ENCODE measurements around the gene CDK1. TPM values are rescaled to one million over a fixed set of nuclear protein-coding genes. Genes with fewer than 3 reads are reported as not detected.

CDK1 gene
- 145 and 156 TPM in 2 replicates for total RNA-seq (2014; rRNA removed; shearing (Covaris generic))
- total RNA-seq (2022), result 155 and 164 TPM in 2 replicates
- percentile 99 among the genes with signal in this experiment for Bru-seq, nascent RNA
- BruChase-seq, experiment 1, labeled RNA remaining after a 6-hour chase, result percentile 94 among the genes with signal in this experiment
- percentile 98 among the genes with signal in this experiment for BruChase-seq, experiment 2, labeled RNA remaining after a 2-hour chase
- long read RNA-seq, transcript CDK1-203 (8 exons, 1,913 nt), result major isoform, 354 of 446 reads
- long read RNA-seq, partial matches to known transcripts, result 12 of 446 reads
- long read RNA-seq, other reads (novel, unspliced or antisense), result 76 of 446 reads

DNA sequence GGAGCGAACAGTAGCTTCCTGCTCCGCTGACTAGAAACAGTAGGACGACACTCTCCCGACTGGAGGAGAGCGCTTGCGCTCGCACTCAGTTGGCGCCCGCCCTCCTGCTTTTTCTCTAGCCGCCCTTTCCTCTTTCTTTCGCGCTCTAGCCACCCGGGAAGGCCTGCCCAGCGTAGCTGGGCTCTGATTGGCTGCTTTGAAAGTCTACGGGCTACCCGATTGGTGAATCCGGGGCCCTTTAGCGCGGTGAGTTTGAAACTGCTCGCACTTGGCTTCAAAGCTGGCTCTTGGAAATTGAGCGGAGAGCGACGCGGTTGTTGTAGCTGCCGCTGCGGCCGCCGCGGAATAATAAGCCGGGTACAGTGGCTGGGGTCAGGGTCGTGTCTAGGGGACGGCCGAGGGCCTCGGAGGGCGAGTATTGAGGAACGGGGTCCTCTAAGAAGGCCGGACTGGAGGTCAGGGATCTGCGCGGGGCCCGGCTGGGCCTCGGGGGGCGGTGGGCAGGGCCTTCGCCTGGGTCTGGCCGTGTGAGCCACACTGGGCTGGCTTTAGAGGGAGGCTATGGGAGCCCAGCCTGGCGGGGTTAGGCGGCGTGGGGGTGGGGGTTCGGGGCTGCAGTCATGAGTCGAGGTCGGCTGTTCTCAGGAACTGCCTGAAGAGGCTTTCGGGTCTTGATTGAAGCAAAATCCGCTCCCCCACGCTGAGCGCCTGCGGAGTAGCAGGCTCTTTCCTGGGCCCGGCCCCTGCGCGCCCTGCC, at the start of gene CDK1:
TSS of gene CDK1 (plus strand) at position 265 of the 757 bp plus-strand sequence. CDS start 1,688 bp downstream, outside the sequence.
- Histone ChIP-seq H2AFZ (ENCODE audit: low read length) (peak within 1 kb of the TSS; percentile 84; the same call in 1 of the 2 replicates), H3K4me3 (ENCODE audit: low read depth, low read length, poor library complexity, severe bottlenecking) (peak within 1 kb of the TSS; percentile 89), H3K9me2 (ENCODE audit: insufficient read depth, low read length) (no peaks in the 10 kb centered on the region; the same call in 1 of the 2 replicates), H3K4me1 (ENCODE audit: insufficient read depth, low read length, poor library complexity, severe bottlenecking) (peaks cover 35% of the 10 kb centered on the region), H3K9me3 (ENCODE audit: low read length) (no peaks in the 10 kb centered on the region), H3K36me3 (ENCODE audit: insufficient read depth, low read length) (peaks cover 46% of the 10 kb centered on the region), H3K27ac (ENCODE audit: low read depth, low read length, poor library complexity, severe bottlenecking) (peak within 1 kb of the TSS; percentile 84), H3K4me2 (ENCODE audit: low read length) (peak within 1 kb of the TSS; percentile 75), H3K79me2 (ENCODE audit: insufficient read depth, low read depth, low read length) (peaks cover 50% of the 10 kb centered on the region), H4K20me1 (ENCODE audit: insufficient read depth, low read length) (peaks cover 36% of the 10 kb centered on the region)
- TF ChIP-seq, protein P1, sequence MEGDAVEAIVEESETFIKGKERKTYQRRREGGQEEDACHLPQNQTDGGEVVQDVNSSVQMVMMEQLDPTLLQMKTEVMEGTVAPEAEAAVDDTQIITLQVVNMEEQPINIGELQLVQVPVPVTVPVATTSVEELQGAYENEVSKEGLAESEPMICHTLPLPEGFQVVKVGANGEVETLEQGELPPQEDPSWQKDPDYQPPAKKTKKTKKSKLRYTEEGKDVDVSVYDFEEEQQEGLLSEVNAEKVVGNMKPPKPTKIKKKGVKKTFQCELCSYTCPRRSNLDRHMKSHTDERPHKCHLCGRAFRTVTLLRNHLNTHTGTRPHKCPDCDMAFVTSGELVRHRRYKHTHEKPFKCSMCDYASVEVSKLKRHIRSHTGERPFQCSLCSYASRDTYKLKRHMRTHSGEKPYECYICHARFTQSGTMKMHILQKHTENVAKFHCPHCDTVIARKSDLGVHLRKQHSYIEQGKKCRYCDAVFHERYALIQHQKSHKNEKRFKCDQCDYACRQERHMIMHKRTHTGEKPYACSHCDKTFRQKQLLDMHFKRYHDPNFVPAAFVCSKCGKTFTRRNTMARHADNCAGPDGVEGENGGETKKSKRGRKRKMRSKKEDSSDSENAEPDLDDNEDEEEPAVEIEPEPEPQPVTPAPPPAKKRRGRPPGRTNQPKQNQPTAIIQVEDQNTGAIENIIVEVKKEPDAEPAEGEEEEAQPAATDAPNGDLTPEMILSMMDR (conservative IDR thresholded peaks at IDR 0.05; ENCODE audit: low read length), result no peak
- TF ChIP-seq EZH2phosphoT487 (IDR thresholded peaks at IDR 0.05; ENCODE audit: borderline replicate concordance, low read depth, low read length), result no peak
- intact Hi-C loops (cut with micrococcal nuclease; ENCODE audit: unreplicated experiment), result loop anchor here (2.0 to 10.0 kb wide), 2 partner anchors 542 to 684 kb away; no protein-coding TSS in a partner anchor
- peak; percentile 98 for DNase-seq (ENCODE audit: low spot score)
- no TSS peak for BruUV-seq (replicated peaks)
- ChIA-PET POLR2A (interaction anchor here (0.6 to 4.3 kb wide), 5 partner anchors 12 to 1324 kb away, joined by 3 to 25 read pairs (median 3); no protein-coding TSS in a partner anchor), CTCF (ENCODE audit: unreplicated experiment) (no interaction called here)

DNA sequence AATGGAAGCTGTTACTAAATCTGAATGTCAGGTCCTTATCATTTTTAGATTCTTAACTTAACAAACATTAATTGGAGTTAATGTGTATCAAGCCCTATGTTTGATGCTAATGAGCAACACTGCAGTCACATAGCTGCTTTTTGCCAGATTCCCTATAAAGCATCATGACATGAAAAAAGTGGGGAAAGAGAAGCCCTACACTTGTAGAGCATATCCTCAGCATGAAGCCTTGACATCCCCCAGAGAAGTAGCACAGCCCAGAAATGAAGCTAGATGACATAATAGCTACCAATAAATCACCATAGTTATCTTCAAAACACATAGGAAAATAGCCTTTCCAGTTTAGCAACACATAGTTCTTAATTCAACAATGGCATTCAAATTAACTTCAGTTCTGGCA, 49.2 kb upstream of the CDK1 start:
- no peak overlapping the region for H3K4me3 ChIP-seq (ENCODE audit: low read depth, low read length, poor library complexity, severe bottlenecking)
- no peak for DNase-seq (ENCODE audit: low spot score)
- no peaks in the 10 kb centered on the region for H3K36me3 ChIP-seq (ENCODE audit: insufficient read depth, low read length)
- H3K4me2 ChIP-seq (ENCODE audit: low read length), result no peak overlapping the region
- H4K20me1 ChIP-seq (ENCODE audit: insufficient read depth, low read length), result no peaks in the 10 kb centered on the region
- no peaks in the 10 kb centered on the region for H3K9me3 ChIP-seq (ENCODE audit: low read length)
- ChIA-PET CTCF (ENCODE audit: unreplicated experiment) (no interaction called here), POLR2A (no interaction called here)
- intact Hi-C loops (cut with micrococcal nuclease; ENCODE audit: unreplicated experiment), result no loop called here
- H3K79me2 ChIP-seq (ENCODE audit: insufficient read depth, low read depth, low read length), result no peaks in the 10 kb centered on the region
- no peak overlapping the region for H2AFZ ChIP-seq (ENCODE audit: low read length)
- BruUV-seq (replicated peaks), result no TSS peak
- no peaks in the 10 kb centered on the region for H3K9me2 ChIP-seq (ENCODE audit: insufficient read depth, low read length)
- H3K27ac ChIP-seq (ENCODE audit: low read depth, low read length, poor library complexity, severe bottlenecking), result no peak overlapping the region
- no peak for TF ChIP-seq EZH2phosphoT487 (IDR thresholded peaks at IDR 0.05; ENCODE audit: borderline replicate concordance, low read depth, low read length)
- TF ChIP-seq, protein P1 (conservative IDR thresholded peaks at IDR 0.05; ENCODE audit: low read length), result no peak
- H3K4me1 ChIP-seq (ENCODE audit: insufficient read depth, low read length, poor library complexity, severe bottlenecking), result no peaks in the 10 kb centered on the region

Data from OCI-LY7 (cell line).